ENCODE results near the gene KCNA10. TPM values are rescaled to one million over a fixed set of nuclear protein-coding genes. Genes with fewer than 3 reads are reported as not detected.

Gene KCNA10
- total RNA-seq, 1 experiment from 2014 or later = not detected

DNA sequence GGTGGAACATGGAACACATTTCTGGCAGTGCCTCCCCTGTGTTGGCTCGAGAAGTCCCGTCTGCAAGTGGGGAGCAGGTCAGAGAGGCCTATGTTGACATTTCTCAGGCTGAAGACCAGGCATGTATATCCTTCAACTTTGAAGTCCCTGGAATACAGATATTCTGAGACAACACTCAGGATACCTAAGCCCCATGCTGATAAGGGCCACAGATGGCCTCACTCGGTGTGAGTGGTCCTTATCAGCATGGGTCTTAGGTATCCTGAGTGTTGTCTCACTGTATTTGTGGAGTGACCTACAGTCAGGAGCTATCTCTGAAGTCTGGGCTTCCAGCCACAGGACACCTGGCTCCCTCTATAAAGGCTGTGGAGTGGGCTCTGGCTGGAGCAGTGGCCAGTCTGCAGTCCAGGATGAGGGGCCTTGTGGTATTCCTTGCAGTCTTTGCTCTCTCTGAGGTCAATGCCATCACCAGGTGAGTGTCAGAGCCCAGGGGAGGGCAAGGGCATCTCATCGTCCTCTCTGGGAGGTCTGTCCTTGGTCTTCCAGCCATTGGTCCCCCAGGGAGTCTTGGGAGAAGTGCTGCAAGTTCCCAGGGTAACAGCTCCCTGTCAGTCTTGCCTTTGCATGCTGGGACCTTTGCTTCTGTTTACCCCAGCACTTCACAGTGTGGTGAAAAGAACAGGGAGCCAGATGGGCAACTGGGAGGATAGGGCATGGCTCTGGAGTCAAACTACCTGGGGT is 38.4 kb downstream of the KCNA10 start:
- H3K4me1 ChIP-seq (ENCODE audit: insufficient read depth, low read length) = no peaks in the 10 kb centered on the region
- no peak overlapping the region for H3K18ac ChIP-seq (ENCODE audit: insufficient read length, low read depth, low read length)
- H2BK20ac ChIP-seq (ENCODE audit: low read depth, low read length, poor library complexity, severe bottlenecking) = no peak overlapping the region
- no CpG with 5 or more reads among the region's 4 CpGs for WGBS (ENCODE audit: extremely low coverage, insufficient read length, low lambda C conversion rate)
- no peak overlapping the region for H3K14ac ChIP-seq (ENCODE audit: insufficient read depth, low read length)
- H2BK12ac ChIP-seq (ENCODE audit: insufficient read length, low read depth, low read length) = no peak overlapping the region
- no peak overlapping the region for H4K91ac ChIP-seq (ENCODE audit: insufficient read length, low read depth, low read length)
- H2AFZ ChIP-seq (ENCODE audit: low read length) = no peak overlapping the region
- Mint-ChIP-seq H3K4me1 (peaks cover 36 to 40% of the 10 kb centered on the region in 2 experiments), H3K36me3 (ENCODE audit: insufficient read depth in 1 of 3, low read depth in 3 of 3) (no peaks in the 10 kb centered on the region), H3K27me3 (ENCODE audit: low read depth) (peaks cover 3% of the 10 kb centered on the region; the same call in 1 of the 2 replicates), H3K4me3 (no peak overlapping the region), H3K27ac (peak overlapping the region in 1 of 3 experiments; percentile 45; a peak in 1 of 7 replicates), H3K9me3 (no peaks in the 10 kb centered on the region)
- no peak overlapping the region for H3T11ph ChIP-seq (ENCODE audit: low read length)
- no peak overlapping the region for H4K5ac ChIP-seq (ENCODE audit: insufficient read length, low read depth, low read length)
- H3K23ac ChIP-seq (ENCODE audit: insufficient read length, low read depth, low read length) = no peak overlapping the region
- H3K4me2 ChIP-seq (ENCODE audit: insufficient read depth, insufficient read length, low read length) = no peak overlapping the region
- TF ChIP-seq, protein P1, sequence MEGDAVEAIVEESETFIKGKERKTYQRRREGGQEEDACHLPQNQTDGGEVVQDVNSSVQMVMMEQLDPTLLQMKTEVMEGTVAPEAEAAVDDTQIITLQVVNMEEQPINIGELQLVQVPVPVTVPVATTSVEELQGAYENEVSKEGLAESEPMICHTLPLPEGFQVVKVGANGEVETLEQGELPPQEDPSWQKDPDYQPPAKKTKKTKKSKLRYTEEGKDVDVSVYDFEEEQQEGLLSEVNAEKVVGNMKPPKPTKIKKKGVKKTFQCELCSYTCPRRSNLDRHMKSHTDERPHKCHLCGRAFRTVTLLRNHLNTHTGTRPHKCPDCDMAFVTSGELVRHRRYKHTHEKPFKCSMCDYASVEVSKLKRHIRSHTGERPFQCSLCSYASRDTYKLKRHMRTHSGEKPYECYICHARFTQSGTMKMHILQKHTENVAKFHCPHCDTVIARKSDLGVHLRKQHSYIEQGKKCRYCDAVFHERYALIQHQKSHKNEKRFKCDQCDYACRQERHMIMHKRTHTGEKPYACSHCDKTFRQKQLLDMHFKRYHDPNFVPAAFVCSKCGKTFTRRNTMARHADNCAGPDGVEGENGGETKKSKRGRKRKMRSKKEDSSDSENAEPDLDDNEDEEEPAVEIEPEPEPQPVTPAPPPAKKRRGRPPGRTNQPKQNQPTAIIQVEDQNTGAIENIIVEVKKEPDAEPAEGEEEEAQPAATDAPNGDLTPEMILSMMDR (conservative IDR thresholded peaks at IDR 0.05) = no peak
- H3K27ac ChIP-seq (ENCODE audit: insufficient read length, low read depth, low read length) = no peak overlapping the region
- H4K8ac ChIP-seq (replicated peaks; ENCODE audit: insufficient read length, low read depth, low read length) = no peak overlapping the region
- no peaks in the 10 kb centered on the region for H3K79me1 ChIP-seq (ENCODE audit: insufficient read depth, low read depth, low read length, poor library complexity, severe bottlenecking)
- H2BK5ac ChIP-seq (ENCODE audit: insufficient read length, low read length) = no peak overlapping the region
- no peak for DNase-seq
- no peak overlapping the region for H3K4ac ChIP-seq (ENCODE audit: low read depth, low read length)
- H3K27me3 ChIP-seq (ENCODE audit: insufficient read depth, low read length) = no peaks in the 10 kb centered on the region
- no peak overlapping the region for H2BK120ac ChIP-seq (ENCODE audit: low read depth, low read length, poor library complexity, severe bottlenecking)
- H4K20me1 ChIP-seq (ENCODE audit: control insufficient read depth, insufficient read depth, insufficient read length) = no peaks in the 10 kb centered on the region
- no peak overlapping the region for H2BK15ac ChIP-seq (ENCODE audit: low read depth, low read length)
- no peak overlapping the region for H2AK5ac ChIP-seq (ENCODE audit: insufficient read length, low read length)
- H3K23me2 ChIP-seq (ENCODE audit: insufficient read length, low read depth, low read length, poor library complexity, severe bottlenecking) = no peaks in the 10 kb centered on the region
- H3K9me3 ChIP-seq (ENCODE audit: control insufficient read depth, low read depth, low read length) = no peaks in the 10 kb centered on the region
- no peak overlapping the region for H3K9ac ChIP-seq (ENCODE audit: extremely low read depth, insufficient read length, low read length)
- H3K56ac ChIP-seq (ENCODE audit: insufficient read length, low read depth, low read length) = no peak overlapping the region
- no peaks in the 10 kb centered on the region for H3K79me2 ChIP-seq (ENCODE audit: insufficient read depth, low read length)

Measured in H9 (cell line).